T-cell (primary cell): ENCODE results near the gene TMEM14C. TPM values are rescaled to one million over a fixed set of nuclear protein-coding genes. Genes with fewer than 3 reads are reported as not detected.

Experiments used
- ATAC-seq, 4 experiments: fragments of 200-7000 bp in 3 of 4; fragments of 150-1000 bp in 1 of 4; cut with Tn5 transposase; replicated peaks in 1 of 4; 1 replicate in 3 of 4; 2 replicates in 1 of 4; pipeline ENCODE4 v1.10.0; 2021; ENCODE audit warnings: moderate library complexity in 3 of 4, mild to moderate bottlenecking in 2 of 4, moderate number of reproducible peaks in 1 of 4
- CTCF ChIA-PET, 2 donors: fragments of 300-600 bp; sonication (Branson Sonifier 250); formaldehyde crosslinking; loops; one replicate each; lab custom pipeline; 2022; ENCODE audit warnings: antibody characterized with exemption in 2 of 2; lab: Charles Lee
- POLR2A ChIA-PET, 2 donors: fragments of 300-600 bp; sonication (Branson Sonifier 250); formaldehyde crosslinking; loops; one replicate each; lab custom pipeline; 2022; ENCODE audit warnings: antibody characterized with exemption in 2 of 2; lab: Charles Lee
- DNase-seq, 35 experiments: peaks; one replicate each; pipeline versions ENCODE4 v3.0.0 to v3.0.0-alpha.2; 2013 to 2023
- H3K27ac ChIP-seq: one replicate; pipeline ENCODE4 v1.5.1; 2013; ENCODE audit warnings: low read length
- H3K27me3 ChIP-seq, 2 experiments: replicated peaks in 1 of 2; 1 replicate in 1 of 2; 2 replicates in 1 of 2; pipeline versions ENCODE4 v1.6.1 to v1.7.0; 2013; ENCODE audit warnings: low read length in 1 of 2, mixed read lengths in 1 of 2; ENCODE audit not compliant: control insufficient read depth in 2 of 2, insufficient read depth in 2 of 2; ENCODE audit errors: extremely low read depth in 1 of 2
- H3K36me3 ChIP-seq, 2 donors: 1 replicate in 1 of 2; 2 replicates in 1 of 2; pipeline versions ENCODE4 v1.6.1 to v1.7.0; 2013; ENCODE audit warnings: low read length in 1 of 2; ENCODE audit not compliant: control insufficient read depth in 2 of 2, insufficient read depth in 1 of 2; ENCODE audit errors: extremely low read depth in 1 of 2
- H3K4me1 ChIP-seq, 2 experiments: 1 replicate in 1 of 2; 2 replicates in 1 of 2; pipeline versions ENCODE4 v1.6.1 to v1.7.0; 2013; ENCODE audit warnings: low read length in 2 of 2, mixed read lengths in 1 of 2; ENCODE audit not compliant: insufficient read depth in 2 of 2, control insufficient read depth in 1 of 2; ENCODE audit errors: extremely low read depth in 1 of 2
- H3K4me3 ChIP-seq, 2 donors: 1 replicate in 1 of 2; 2 replicates in 1 of 2; pipeline versions ENCODE4 v1.5.1 to v1.7.0; 2013; ENCODE audit warnings: mild to moderate bottlenecking in 2 of 2, low read length in 1 of 2, moderate library complexity in 1 of 2; ENCODE audit not compliant: control insufficient read depth in 1 of 2; ENCODE audit errors: extremely low read depth in 1 of 2
- H3K9me3 ChIP-seq: 2 replicates; pipeline ENCODE4 v1.7.0; 2013
- H3K27ac Mint-ChIP-seq, 2 donors: one replicate each; pipeline ENCODE4 v1.8.0; 2020 to 2021; ENCODE audit warnings: mild to moderate bottlenecking in 2 of 2, mixed read lengths in 2 of 2
- H3K27me3 Mint-ChIP-seq, 2 donors: one replicate each; pipeline ENCODE4 v1.8.0; 2021 to 2022; ENCODE audit warnings: mixed read lengths in 2 of 2
- H3K36me3 Mint-ChIP-seq: one replicate; pipeline ENCODE4 v1.8.0; 2021; ENCODE audit warnings: mixed read lengths
- H3K4me1 Mint-ChIP-seq, 3 donors: one replicate each; pipeline ENCODE4 v1.8.0; 2020 to 2022; ENCODE audit warnings: mixed read lengths in 3 of 3, mild to moderate bottlenecking in 1 of 3
- H3K4me3 Mint-ChIP-seq, 3 donors: one replicate each; pipeline ENCODE4 v1.8.0; 2020 to 2022; ENCODE audit warnings: mild to moderate bottlenecking in 3 of 3, mixed read lengths in 3 of 3, moderate library complexity in 3 of 3
- H3K9me3 Mint-ChIP-seq, 3 donors: one replicate each; pipeline ENCODE4 v1.8.0; 2020 to 2022; ENCODE audit warnings: mixed read lengths in 3 of 3
- WGBS: methylation state at CpG from one replicate; pipeline ENCODE4 v1.1.5; 2013; ENCODE audit warnings: missing lambda C conversion rate; ENCODE audit not compliant: insufficient coverage; 5-methylcytosine and 5-hydroxymethylcytosine counted together
- total RNA-seq, 35 experiments: library from RNA in 6 of 35; stranded (reverse) in 6 of 35; fragments of 120-200 nt in 1 of 35; gene quantifications; one replicate each; pipeline versions ENCODE4 v1.2.1 to v1.2.4 and lab custom pipeline; 2013 to 2026

Gene TMEM14C
- total RNA-seq, 5 donors from 2014 or later (not counting 1 experiment from before 2014, with no cell fraction given) = 14.8 to 45.2 (median 33.8) TPM

DNA sequence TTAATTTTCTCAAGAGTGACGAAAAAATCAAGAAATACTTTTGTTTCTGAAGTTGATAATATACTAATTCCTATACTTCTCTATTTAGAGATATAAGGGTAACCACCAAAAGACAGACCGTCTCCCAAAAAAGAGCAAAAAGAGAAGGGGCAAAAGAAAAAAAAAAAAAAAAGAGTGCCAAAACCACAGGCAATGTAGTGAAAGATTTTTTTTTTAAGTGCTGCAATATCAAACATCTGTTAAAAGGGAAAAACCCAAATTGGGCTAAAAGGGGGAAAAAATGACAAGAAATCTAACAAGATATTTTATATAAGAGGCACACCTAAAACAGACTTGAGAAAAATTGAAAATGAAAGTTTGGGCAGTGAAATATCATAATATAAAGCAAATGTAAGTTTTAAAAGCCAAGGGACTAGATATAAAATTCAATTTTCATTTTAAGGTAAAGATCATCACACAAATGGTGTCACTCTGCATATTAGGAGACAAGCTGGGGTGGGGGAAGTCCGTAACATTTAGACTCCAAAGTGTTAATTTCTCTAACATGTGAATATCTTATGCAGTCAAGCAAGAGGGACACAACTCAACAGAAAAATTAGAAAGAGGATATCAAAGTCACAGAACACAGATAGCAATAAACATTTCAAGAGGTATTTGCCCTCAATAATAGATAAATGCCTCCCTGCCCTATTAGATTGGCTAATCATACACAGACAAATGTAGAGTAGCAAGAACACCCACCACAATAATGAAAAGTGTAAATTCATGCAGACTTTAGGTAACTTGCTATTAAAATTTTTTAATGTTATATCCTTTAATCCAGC lies 37.6 kb upstream of the TMEM14C start:
- Histone ChIP-seq H3K36me3 (no peaks in the 10 kb centered on the region), H3K9me3 (no peaks in the 10 kb centered on the region), H3K27me3 (peaks cover 0 to 2% of the 10 kb centered on the region in 2 experiments), H3K4me3 (no peak overlapping the region), H3K27ac (no peak overlapping the region), H3K4me1 (peaks cover 13 to 15% of the 10 kb centered on the region in 2 experiments)
- CTCF ChIA-PET = no interaction called here
- Mint-ChIP-seq H3K27me3 (peaks cover 0 to 3% of the 10 kb centered on the region in 2 donors), H3K27ac (no peak overlapping the region), H3K36me3 (no peaks in the 10 kb centered on the region), H3K4me3 (no peak overlapping the region), H3K4me1 (peaks cover 5 to 23% (median 8%) of the 10 kb centered on the region in 3 donors), H3K9me3 (no peaks in the 10 kb centered on the region)
- ATAC-seq (no peak), DNase-seq (no peak)
- WGBS = no CpG with 5 or more reads among the region's 3 CpGs
- POLR2A ChIA-PET = no interaction called here

DNA sequence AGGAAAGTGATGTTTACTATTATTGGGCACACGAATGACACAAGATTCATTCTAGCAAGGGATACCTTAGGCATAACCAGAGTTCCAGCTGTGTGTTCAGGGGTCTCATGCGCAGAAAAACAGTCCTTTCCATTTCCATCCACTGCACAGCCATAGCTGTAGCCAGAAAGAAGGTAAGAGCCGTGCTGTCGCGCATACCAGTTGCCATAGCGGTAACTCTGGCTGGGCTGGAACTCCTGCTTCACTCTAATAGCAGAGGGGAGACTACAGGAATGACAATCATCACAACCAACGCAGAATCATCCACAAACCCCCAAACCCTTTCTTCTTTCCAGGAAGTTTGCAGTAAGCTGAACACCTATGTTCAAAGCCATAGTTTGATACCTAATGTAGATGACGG lies 36.0 kb upstream of the TMEM14C start:
- Histone ChIP-seq H3K4me3 (no peak overlapping the region), H3K27ac (no peak overlapping the region), H3K9me3 (no peaks in the 10 kb centered on the region), H3K27me3 (peaks cover 0 to 2% of the 10 kb centered on the region in 2 experiments), H3K4me1 (peaks cover 13 to 15% of the 10 kb centered on the region in 2 experiments), H3K36me3 (no peaks in the 10 kb centered on the region)
- Mint-ChIP-seq H3K9me3 (no peaks in the 10 kb centered on the region), H3K27ac (no peak overlapping the region), H3K4me3 (no peak overlapping the region), H3K36me3 (no peaks in the 10 kb centered on the region), H3K4me1 (peaks cover 5 to 23% (median 8%) of the 10 kb centered on the region in 3 donors), H3K27me3 (peaks cover 0 to 3% of the 10 kb centered on the region in 2 donors)
- WGBS = no CpG with 5 or more reads among the region's 8 CpGs
- ChIA-PET CTCF (no interaction called here), POLR2A (no interaction called here)
- ATAC-seq (no peak), DNase-seq (no peak)

DNA sequence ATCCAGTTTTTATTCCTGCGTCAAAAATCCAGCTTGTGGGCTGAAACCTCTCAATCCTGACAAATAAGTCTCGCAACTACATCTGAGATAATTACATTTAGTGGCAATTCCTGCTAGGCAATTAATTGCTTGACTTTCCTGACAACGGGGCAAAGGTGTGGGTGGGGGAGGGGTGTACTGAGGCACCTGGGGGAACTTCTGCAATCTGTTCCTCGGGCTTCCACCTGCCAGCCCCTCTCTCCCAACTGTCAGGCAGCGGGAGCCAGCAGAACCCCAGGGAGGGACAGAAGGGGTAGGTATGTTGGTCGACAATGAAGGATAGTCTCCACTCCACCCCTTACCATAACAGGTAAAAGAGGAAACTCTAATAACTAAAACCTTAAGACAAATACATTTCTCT lies 35.3 kb upstream of the TMEM14C start:
- ATAC-seq (no peak), DNase-seq (no peak)
- CTCF ChIA-PET = interaction anchor here in 1 of 2 donors (0.5 kb wide), 1 partner anchor 1544 kb away, joined by 4 read pairs; no protein-coding TSS in a partner anchor
- Mint-ChIP-seq H3K4me3 (no peak overlapping the region), H3K9me3 (no peaks in the 10 kb centered on the region), H3K4me1 (peaks cover 4 to 19% (median 4%) of the 10 kb centered on the region in 3 donors), H3K27me3 (peaks cover 0 to 3% of the 10 kb centered on the region in 2 donors), H3K36me3 (no peaks in the 10 kb centered on the region), H3K27ac (no peak overlapping the region)
- Histone ChIP-seq H3K36me3 (no peaks in the 10 kb centered on the region), H3K9me3 (no peaks in the 10 kb centered on the region), H3K27ac (no peak overlapping the region), H3K27me3 (peaks cover 0 to 2% of the 10 kb centered on the region in 2 experiments), H3K4me1 (peaks cover 9 to 12% of the 10 kb centered on the region in 2 experiments), H3K4me3 (no peak overlapping the region)
- POLR2A ChIA-PET = no interaction called here
- no CpG with 5 or more reads among the region's 6 CpGs for WGBS

DNA sequence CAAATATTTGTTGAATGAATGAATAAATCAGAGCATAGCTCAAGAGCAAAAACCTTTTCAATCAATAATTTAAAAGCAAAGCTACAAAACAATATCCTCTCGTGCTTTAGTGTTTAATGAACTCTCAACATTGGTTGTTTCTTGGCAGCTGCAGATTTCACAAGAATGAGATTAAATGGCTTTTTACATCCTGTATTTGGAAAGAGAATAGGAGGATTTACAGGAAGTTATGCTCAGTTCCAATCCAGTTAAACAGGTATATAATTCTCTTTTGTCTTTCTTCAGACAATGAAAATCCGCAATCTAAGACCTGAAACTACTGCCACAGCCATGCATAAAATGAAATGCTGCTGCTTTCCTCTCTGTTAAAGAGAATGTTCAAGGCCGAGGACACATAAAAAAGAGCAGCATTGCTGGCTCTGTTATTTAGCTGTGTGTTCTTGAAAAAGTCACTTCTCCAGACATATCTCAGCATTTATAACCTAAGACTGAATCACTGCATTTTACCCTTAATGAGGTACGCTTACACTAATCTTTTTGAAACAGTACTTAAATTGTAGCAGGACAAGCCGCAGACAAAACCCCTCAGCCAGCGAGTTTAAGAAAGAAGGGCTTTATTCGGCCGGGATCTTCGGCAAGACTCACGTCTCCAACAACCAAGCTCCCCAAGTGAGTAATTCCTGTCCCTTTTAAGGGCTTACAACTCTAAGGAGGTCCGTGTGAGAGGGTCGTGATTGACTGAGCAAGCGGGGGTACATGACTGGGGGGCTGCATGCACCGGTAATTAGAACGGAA lies 32.0 kb upstream of the TMEM14C start:
- ATAC-seq (no peak), DNase-seq (no peak)
- no peak overlapping the region for H3K4me3 ChIP-seq
- CTCF ChIA-PET = interaction anchor here in 1 of 2 donors (0.7 kb wide), 1 partner anchor 30 kb away, joined by 3 read pairs; no protein-coding TSS in a partner anchor
- POLR2A ChIA-PET = no interaction called here
- H3K9me3 Mint-ChIP-seq = no peaks in the 10 kb centered on the region
- H3K4me3 Mint-ChIP-seq = no peak overlapping the region
- no peak overlapping the region for H3K27ac Mint-ChIP-seq
- peaks cover 0 to 2% of the 10 kb centered on the region in 2 experiments for H3K27me3 ChIP-seq
- H3K27ac ChIP-seq = no peak overlapping the region
- H3K36me3 ChIP-seq = no peaks in the 10 kb centered on the region
- H3K4me1 ChIP-seq = peaks cover 11 to 16% of the 10 kb centered on the region in 2 experiments
- peaks cover 0 to 2% of the 10 kb centered on the region in 2 donors for H3K27me3 Mint-ChIP-seq
- WGBS = 93% methylated on average over 10 of the region's 15 CpGs
- H3K9me3 ChIP-seq = no peaks in the 10 kb centered on the region
- peaks cover 21 to 28% (median 22%) of the 10 kb centered on the region in 3 donors for H3K4me1 Mint-ChIP-seq
- H3K36me3 Mint-ChIP-seq = no peaks in the 10 kb centered on the region

DNA sequence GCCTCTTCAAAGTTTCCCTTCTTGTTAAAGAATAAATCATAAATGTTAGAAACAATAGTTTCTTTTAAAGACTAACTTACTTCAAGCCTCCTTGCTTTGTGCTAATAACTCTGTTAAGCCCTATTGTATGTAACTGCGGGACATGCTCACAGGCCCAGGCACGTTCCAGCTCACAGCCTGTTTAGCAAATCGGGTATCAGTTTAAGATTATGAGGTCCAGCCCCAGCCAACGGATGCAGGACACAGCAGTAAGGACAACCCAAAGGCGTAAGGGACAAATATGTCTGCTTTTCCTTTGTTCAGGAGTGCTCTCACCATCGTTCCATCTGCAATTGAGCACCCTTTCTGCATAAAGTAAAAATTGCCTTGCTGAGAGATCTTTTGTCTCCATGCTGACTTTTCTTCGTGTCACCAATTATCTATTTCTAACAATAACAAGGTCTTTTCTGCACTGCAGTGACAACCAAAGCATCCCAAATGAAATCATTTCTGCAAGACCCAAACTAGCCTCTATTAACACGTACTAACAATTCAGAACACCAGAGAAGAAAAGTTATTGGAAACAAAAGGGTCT lies 29.8 kb upstream of the TMEM14C start:
- Mint-ChIP-seq H3K36me3 (peaks cover 3% of the 10 kb centered on the region), H3K27me3 (peaks cover 0 to 2% of the 10 kb centered on the region in 2 donors), H3K9me3 (no peaks in the 10 kb centered on the region), H3K4me1 (peaks cover 31 to 44% (median 34%) of the 10 kb centered on the region in 3 donors), H3K4me3 (peak overlapping the region; percentile 93 to 99 (median 99)), H3K27ac (peak overlapping the region; percentile 62 to 64)
- ChIA-PET CTCF (no interaction called here), POLR2A (no interaction called here)
- Histone ChIP-seq H3K4me1 (peaks cover 16 to 24% of the 10 kb centered on the region in 2 experiments), H3K9me3 (no peaks in the 10 kb centered on the region), H3K27me3 (no peaks in the 10 kb centered on the region), H3K36me3 (peaks cover 6 to 7% of the 10 kb centered on the region in 2 donors), H3K27ac (no peak overlapping the region), H3K4me3 (peak overlapping the region in 1 of 2 donors; percentile 100)
- DNase-seq (no peak), ATAC-seq (no peak)
- WGBS = 93% methylated on average over 7 of the region's 8 CpGs
